Vagina (tissue), 2 donors: Measurements from ENCODE around the gene ZWILCH.

Source experiments
- POLR2A ChIP-seq, 2 donors: fragments of 450-650 bp; IDR thresholded peaks; one replicate each; pipeline ENCODE4 v1.6.1; 2017; ENCODE audit warnings: antibody characterized with exemption in 2 of 2, mild to moderate bottlenecking in 2 of 2, moderate library complexity in 2 of 2
- POLR2AphosphoS5 ChIP-seq, 2 donors: sonication (generic); formaldehyde crosslinking; IDR thresholded peaks; one replicate each; pipeline ENCODE4 v1.9.0; 2017; ENCODE audit warnings: antibody characterized with exemption in 2 of 2, mild to moderate bottlenecking in 2 of 2, low read depth in 1 of 2; ENCODE audit not compliant: insufficient read depth in 1 of 2
- TF ChIP-seq, protein P1 (sequence below), 3 experiments: fragments of 450-650 bp in 2 of 3; fragments of 200-600 bp in 1 of 3; sonication (generic) in 1 of 3; IDR thresholded peaks; one replicate each; pipeline ENCODE4 v1.5.1; 2017 to 2019; ENCODE audit warnings: antibody characterized with exemption in 3 of 3, mild to moderate bottlenecking in 2 of 3, moderate library complexity in 2 of 3

DNA sequence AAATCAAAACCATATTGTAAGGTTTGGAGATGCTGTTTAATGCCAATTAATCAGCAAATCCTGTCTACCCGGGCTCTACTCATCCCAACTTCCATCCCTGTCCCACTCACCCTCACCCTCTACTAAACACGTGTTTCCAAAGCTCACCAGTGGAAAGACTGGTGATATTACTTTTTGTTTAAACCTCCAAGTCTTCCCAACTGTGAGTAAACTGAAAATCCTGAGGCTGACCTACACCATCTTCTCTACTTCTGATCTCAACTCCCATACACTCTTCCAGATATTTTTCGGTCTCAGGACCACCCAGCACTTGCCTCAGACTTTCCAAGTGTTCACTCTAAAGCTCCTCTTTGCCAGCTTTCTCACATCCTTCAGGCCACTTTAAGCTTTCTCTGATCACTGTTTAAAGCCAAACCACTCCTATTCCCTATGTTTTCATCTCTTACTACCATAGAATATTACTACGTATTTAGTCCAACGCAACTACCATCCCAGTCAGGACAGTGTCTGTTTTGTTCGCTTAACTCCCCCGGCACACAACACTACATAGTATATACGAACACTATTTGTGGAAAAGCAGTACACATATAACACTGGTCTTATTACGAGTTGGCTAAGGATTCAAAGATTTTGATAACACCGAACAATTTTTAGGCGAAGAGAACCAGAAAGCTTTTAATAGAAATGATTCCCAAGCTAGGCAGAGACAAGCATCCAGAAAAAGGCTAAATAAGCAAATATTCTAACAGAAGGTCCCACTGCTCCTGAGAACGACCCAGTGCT, 1.2 kb upstream of the ZWILCH start:
- TF ChIP-seq, protein P1, sequence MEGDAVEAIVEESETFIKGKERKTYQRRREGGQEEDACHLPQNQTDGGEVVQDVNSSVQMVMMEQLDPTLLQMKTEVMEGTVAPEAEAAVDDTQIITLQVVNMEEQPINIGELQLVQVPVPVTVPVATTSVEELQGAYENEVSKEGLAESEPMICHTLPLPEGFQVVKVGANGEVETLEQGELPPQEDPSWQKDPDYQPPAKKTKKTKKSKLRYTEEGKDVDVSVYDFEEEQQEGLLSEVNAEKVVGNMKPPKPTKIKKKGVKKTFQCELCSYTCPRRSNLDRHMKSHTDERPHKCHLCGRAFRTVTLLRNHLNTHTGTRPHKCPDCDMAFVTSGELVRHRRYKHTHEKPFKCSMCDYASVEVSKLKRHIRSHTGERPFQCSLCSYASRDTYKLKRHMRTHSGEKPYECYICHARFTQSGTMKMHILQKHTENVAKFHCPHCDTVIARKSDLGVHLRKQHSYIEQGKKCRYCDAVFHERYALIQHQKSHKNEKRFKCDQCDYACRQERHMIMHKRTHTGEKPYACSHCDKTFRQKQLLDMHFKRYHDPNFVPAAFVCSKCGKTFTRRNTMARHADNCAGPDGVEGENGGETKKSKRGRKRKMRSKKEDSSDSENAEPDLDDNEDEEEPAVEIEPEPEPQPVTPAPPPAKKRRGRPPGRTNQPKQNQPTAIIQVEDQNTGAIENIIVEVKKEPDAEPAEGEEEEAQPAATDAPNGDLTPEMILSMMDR (IDR thresholded peaks at IDR 0.05), result no peak
- TF ChIP-seq POLR2AphosphoS5 (IDR thresholded peaks at IDR 0.05; ENCODE audit: insufficient read depth in 1 of 2, low read depth in 1 of 2) (no peak), POLR2A (IDR thresholded peaks at IDR 0.05) (no peak)
